Vagina (tissue), 2 donors: ENCODE measurements around the gene SLC4A7. TPM values are rescaled to one million over a fixed set of nuclear protein-coding genes. Genes with fewer than 3 reads are reported as not detected.

Experiments used
- DNase-seq, 2 donors: peaks; one replicate each; pipeline ENCODE4 v3.0.0-alpha.2; 2017; ENCODE audit errors: extremely low spot score in 2 of 2
- H3K27ac ChIP-seq: fragments of 200-600 bp; sonication (generic); one replicate; pipeline ENCODE4 v1.5.1; 2019
- H3K27me3 ChIP-seq: fragments of 200-600 bp; sonication (generic); one replicate; pipeline ENCODE4 v1.5.1; 2019
- H3K36me3 ChIP-seq, 2 donors: fragments of 200-600 bp; sonication (generic); one replicate each; pipeline ENCODE4 v1.5.1; 2017 to 2019
- H3K4me1 ChIP-seq: fragments of 200-600 bp; sonication (generic); one replicate; pipeline ENCODE4 v1.5.1; 2019
- H3K4me3 ChIP-seq, 2 donors: fragments of 200-600 bp; sonication (generic); 1 replicate in 1 of 2; 2 replicates in 1 of 2; pipeline ENCODE4 v1.5.1; 2016 to 2019
- H3K9me3 ChIP-seq: fragments of 200-600 bp; sonication (generic); one replicate; pipeline ENCODE4 v1.5.1; 2019
- POLR2A ChIP-seq, 2 donors: fragments of 450-650 bp; IDR thresholded peaks; one replicate each; pipeline ENCODE4 v1.6.1; 2017; ENCODE audit warnings: antibody characterized with exemption in 2 of 2, mild to moderate bottlenecking in 2 of 2, moderate library complexity in 2 of 2
- POLR2AphosphoS5 ChIP-seq, 2 donors: sonication (generic); formaldehyde crosslinking; IDR thresholded peaks; one replicate each; pipeline ENCODE4 v1.9.0; 2017; ENCODE audit warnings: antibody characterized with exemption in 2 of 2, mild to moderate bottlenecking in 2 of 2, low read depth in 1 of 2; ENCODE audit not compliant: insufficient read depth in 1 of 2
- intact Hi-C: fragments of 100-400 bp; cut with DNase I; formaldehyde crosslinking; loops from one replicate; pipeline ENCODE4 v1.15.1; 2023
- total RNA-seq: library from RNA; depleted of rRNA; stranded (reverse); fragments of >200 nt; gene quantifications from one replicate; pipeline ENCODE4 v1.2.3, GENCODE V29; 2016
- TF ChIP-seq, protein P1 (sequence below), 3 experiments: fragments of 450-650 bp in 2 of 3; fragments of 200-600 bp in 1 of 3; sonication (generic) in 1 of 3; IDR thresholded peaks; one replicate each; pipeline ENCODE4 v1.5.1; 2017 to 2019; ENCODE audit warnings: antibody characterized with exemption in 3 of 3, mild to moderate bottlenecking in 2 of 3, moderate library complexity in 2 of 3

Gene SLC4A7
- total RNA-seq, 1 donor from 2014 or later, result 61.1 TPM

DNA sequence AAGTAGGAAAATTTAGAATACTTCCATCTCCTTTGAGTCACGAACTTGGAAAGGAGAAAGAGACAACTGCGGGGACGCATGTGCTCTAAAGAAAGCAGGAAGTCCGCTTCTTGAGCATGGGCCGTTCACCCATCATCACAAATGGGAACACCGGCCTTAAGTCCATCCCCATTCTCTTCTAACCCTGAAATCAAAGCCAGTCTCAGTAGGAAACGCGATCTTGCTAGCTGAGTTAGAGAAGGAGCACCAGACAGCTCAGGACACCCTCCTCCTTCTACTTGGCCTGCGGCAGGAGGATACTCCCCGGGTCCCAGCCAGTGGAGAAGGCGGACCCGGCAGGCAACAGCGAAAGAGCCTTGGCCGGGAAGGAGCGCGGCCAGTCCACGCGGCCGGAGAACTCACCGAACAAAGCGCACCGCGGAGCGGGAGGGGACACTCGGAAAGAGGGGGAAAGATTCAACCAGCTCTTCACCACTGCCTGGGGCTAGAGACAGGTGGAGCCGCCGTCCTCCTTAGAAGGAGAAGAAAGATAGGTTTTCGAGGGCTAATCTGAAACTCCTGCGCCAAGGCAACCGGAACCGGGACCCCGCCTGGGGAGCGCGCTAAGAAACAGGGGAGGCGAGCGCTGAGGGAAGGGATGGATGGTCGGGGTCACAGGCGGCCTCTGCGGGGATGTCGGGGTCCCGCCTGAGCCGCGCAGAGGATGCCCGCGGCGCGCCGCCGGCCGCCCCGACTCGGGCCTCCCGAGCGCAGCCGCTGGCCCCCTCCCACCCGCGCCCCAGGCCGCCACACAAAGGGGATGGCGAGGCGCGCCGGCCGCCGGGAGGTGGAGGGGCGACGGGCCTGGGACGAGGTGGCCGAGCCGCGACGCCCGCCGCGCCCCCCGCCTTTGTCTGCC, 818 bp downstream of the SLC4A7 start:
- Histone ChIP-seq H3K9me3 (no peaks in the 10 kb centered on the region), H3K4me3 (peak overlapping the region; percentile 70 to 87), H3K27ac (peak overlapping the region; percentile 98), H3K36me3 (no peaks in the 10 kb centered on the region), H3K4me1 (peaks cover 42% of the 10 kb centered on the region), H3K27me3 (no peaks in the 10 kb centered on the region)
- intact Hi-C loops, result loop anchor here (10.0 kb wide), 1 partner anchor 191 kb away; no protein-coding TSS in a partner anchor
- TF ChIP-seq POLR2AphosphoS5 (IDR thresholded peaks at IDR 0.05; ENCODE audit: insufficient read depth in 1 of 2, low read depth in 1 of 2), result peak in 1 of 2 donors; percentile 82
- no peak for TF ChIP-seq POLR2A (IDR thresholded peaks at IDR 0.05)
- TF ChIP-seq, protein P1, sequence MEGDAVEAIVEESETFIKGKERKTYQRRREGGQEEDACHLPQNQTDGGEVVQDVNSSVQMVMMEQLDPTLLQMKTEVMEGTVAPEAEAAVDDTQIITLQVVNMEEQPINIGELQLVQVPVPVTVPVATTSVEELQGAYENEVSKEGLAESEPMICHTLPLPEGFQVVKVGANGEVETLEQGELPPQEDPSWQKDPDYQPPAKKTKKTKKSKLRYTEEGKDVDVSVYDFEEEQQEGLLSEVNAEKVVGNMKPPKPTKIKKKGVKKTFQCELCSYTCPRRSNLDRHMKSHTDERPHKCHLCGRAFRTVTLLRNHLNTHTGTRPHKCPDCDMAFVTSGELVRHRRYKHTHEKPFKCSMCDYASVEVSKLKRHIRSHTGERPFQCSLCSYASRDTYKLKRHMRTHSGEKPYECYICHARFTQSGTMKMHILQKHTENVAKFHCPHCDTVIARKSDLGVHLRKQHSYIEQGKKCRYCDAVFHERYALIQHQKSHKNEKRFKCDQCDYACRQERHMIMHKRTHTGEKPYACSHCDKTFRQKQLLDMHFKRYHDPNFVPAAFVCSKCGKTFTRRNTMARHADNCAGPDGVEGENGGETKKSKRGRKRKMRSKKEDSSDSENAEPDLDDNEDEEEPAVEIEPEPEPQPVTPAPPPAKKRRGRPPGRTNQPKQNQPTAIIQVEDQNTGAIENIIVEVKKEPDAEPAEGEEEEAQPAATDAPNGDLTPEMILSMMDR (IDR thresholded peaks at IDR 0.05), result no peak
- no peak for DNase-seq

- Histone ChIP-seq H3K4me3 (no peak overlapping the region), H3K36me3 (no peaks in the 10 kb centered on the region), H3K9me3 (no peaks in the 10 kb centered on the region), H3K27me3 (no peaks in the 10 kb centered on the region), H3K4me1 (peaks cover 39% of the 10 kb centered on the region), H3K27ac (no peak overlapping the region)
- TF ChIP-seq POLR2A (IDR thresholded peaks at IDR 0.05) (no peak), POLR2AphosphoS5 (IDR thresholded peaks at IDR 0.05; ENCODE audit: insufficient read depth in 1 of 2, low read depth in 1 of 2) (no peak)
- TF ChIP-seq, protein P1 (IDR thresholded peaks at IDR 0.05), result no peak
- DNase-seq, result no peak
- intact Hi-C loops, result loop anchor here (10.0 kb wide), 1 partner anchor 195 kb away; no protein-coding TSS in a partner anchor
Measured at GRCh38 chr3:27479806-27480543, 4.2 kb downstream of the SLC4A7 start.

DNA sequence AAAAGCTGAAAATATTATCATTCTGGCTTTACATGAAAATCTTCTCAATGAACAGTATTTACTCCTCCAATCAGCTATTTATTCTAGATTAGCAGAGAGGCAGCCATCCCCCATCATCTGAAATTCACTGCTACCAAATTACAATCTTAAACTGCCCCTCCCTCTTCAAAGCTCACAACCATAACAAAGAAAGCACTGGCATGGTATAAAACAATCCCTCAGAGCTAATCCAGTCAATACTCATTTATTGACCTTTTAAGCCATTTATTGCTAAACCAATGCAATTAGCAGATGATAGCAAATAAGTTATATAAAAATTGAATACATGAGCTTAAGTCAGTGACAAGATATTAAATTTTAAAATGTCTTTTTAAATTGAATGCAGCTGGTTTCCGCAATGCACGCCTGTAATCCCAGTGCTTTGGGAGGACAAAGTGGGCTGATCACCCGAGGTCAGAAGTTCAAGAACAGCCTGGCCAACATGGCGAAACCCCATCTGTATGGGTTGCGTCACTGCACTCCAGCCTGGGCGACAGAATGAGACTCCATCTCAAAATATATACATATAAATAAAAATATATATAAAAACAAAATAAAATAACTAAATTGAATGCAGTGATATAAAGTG, 12.1 kb downstream of the SLC4A7 start:
- Histone ChIP-seq H3K4me3 (no peak overlapping the region), H3K9me3 (no peaks in the 10 kb centered on the region), H3K27ac (no peak overlapping the region), H3K4me1 (peaks cover 22% of the 10 kb centered on the region), H3K36me3 (no peaks in the 10 kb centered on the region), H3K27me3 (no peaks in the 10 kb centered on the region)
- intact Hi-C loops, result no loop called here
- no peak for TF ChIP-seq POLR2A (IDR thresholded peaks at IDR 0.05)
- TF ChIP-seq, protein P1 (IDR thresholded peaks at IDR 0.05), result no peak
- TF ChIP-seq POLR2AphosphoS5 (IDR thresholded peaks at IDR 0.05; ENCODE audit: insufficient read depth in 1 of 2, low read depth in 1 of 2), result no peak
- no peak for DNase-seq

DNA sequence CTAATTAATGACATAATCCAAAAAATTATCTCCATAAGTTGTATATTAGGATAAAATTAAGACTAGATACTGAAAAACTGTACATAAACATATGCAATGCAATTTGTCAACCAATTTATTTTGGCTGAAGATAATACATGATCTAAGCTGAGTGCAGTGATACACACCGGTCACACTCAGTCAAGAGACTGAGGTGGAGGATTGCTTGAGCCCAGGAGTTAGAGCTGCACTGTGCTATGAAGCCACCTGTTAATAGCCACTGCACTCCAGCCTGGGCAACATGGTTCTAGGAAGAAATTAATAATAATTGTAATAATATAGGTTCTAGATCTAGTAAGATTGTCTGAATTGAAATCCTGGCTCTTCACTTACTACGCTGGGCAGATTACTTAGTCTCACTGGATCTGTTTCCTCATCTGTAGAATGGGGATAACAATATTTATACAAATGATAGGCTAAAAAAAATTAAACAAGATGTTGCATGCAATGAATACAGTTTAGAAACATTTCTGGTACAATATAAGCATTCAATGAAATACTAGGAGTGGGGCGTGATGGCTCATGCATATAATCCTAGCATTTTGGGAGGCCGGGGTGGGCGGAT, 15.8 kb downstream of the SLC4A7 start:
- no peaks in the 10 kb centered on the region for H3K9me3 ChIP-seq
- peaks cover 22% of the 10 kb centered on the region for H3K4me1 ChIP-seq
- H3K27ac ChIP-seq, result no peak overlapping the region
- TF ChIP-seq, protein P1 (IDR thresholded peaks at IDR 0.05), result no peak
- TF ChIP-seq POLR2A (IDR thresholded peaks at IDR 0.05) (no peak), POLR2AphosphoS5 (IDR thresholded peaks at IDR 0.05; ENCODE audit: insufficient read depth in 1 of 2, low read depth in 1 of 2) (no peak)
- DNase-seq, result no peak
- intact Hi-C loops, result no loop called here
- no peaks in the 10 kb centered on the region for H3K27me3 ChIP-seq
- no peaks in the 10 kb centered on the region for H3K36me3 ChIP-seq
- no peak overlapping the region for H3K4me3 ChIP-seq
